Coronary artery (tissue), 2 donors: ENCODE data around the gene DPH5.

Source experiments
- DNase-seq: peaks from one replicate; pipeline ENCODE4 v3.0.0-alpha.2; 2017; ENCODE audit warnings: low spot score
- H3K27ac ChIP-seq, 2 donors: fragments of 200-600 bp; sonication (generic); one replicate each; pipeline ENCODE4 v1.5.1; 2016 to 2019
- H3K4me3 ChIP-seq: fragments of 200-600 bp; sonication (generic); 2 replicates; pipeline ENCODE4 v1.5.1; 2016; ENCODE audit warnings: mild to moderate bottlenecking, moderate library complexity
- TF ChIP-seq, protein P1 (sequence below): fragments of 200-600 bp; sonication (generic); IDR thresholded peaks from one replicate; pipeline ENCODE4 v1.5.1; 2019; ENCODE audit warnings: antibody characterized with exemption

DPH5 gene

DNA sequence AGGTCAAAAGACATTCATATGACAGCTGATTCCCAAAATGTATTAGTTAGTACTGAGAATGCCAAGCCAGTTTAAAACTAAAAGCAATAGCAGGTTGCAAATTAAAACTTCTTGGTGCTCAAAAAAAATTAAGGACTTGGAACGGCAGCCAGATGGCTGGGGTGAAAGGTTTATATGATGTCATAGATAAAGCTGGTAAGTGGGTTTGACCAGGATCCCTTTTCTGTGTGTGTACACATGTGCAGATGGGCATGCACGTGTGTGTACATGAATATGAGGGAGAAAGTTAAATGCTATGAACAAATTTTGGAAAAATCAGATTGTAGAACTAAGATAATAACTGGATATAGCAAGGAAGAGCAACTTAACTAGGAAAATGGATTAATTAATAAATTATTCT is 39.1 kb upstream of the DPH5 start:
- no peak for DNase-seq
- TF ChIP-seq, protein P1, sequence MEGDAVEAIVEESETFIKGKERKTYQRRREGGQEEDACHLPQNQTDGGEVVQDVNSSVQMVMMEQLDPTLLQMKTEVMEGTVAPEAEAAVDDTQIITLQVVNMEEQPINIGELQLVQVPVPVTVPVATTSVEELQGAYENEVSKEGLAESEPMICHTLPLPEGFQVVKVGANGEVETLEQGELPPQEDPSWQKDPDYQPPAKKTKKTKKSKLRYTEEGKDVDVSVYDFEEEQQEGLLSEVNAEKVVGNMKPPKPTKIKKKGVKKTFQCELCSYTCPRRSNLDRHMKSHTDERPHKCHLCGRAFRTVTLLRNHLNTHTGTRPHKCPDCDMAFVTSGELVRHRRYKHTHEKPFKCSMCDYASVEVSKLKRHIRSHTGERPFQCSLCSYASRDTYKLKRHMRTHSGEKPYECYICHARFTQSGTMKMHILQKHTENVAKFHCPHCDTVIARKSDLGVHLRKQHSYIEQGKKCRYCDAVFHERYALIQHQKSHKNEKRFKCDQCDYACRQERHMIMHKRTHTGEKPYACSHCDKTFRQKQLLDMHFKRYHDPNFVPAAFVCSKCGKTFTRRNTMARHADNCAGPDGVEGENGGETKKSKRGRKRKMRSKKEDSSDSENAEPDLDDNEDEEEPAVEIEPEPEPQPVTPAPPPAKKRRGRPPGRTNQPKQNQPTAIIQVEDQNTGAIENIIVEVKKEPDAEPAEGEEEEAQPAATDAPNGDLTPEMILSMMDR = no peak
- Histone ChIP-seq H3K27ac (no peak overlapping the region), H3K4me3 (no peak overlapping the region)

DNA sequence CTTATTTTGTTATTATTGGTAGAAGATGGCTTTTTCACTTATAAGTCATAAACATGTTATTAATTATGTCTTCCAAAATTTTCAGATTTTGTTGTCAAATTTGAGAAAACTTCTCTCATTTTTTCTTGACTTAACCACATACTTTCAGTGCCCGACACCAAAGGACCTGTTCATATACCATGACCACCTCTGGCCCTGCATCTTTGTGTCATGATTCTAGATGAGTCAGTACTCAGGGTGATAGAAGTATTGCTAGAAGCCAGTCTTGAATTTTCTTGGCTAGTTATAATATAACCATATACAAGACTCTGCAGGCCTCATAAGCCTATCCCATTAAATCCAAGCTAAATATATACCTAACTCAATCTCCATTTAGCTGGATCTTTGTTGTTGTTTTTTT is 35.4 kb upstream of the DPH5 start:
- TF ChIP-seq, protein P1 = no peak
- Histone ChIP-seq H3K27ac (no peak overlapping the region), H3K4me3 (no peak overlapping the region)
- no peak for DNase-seq

DNA sequence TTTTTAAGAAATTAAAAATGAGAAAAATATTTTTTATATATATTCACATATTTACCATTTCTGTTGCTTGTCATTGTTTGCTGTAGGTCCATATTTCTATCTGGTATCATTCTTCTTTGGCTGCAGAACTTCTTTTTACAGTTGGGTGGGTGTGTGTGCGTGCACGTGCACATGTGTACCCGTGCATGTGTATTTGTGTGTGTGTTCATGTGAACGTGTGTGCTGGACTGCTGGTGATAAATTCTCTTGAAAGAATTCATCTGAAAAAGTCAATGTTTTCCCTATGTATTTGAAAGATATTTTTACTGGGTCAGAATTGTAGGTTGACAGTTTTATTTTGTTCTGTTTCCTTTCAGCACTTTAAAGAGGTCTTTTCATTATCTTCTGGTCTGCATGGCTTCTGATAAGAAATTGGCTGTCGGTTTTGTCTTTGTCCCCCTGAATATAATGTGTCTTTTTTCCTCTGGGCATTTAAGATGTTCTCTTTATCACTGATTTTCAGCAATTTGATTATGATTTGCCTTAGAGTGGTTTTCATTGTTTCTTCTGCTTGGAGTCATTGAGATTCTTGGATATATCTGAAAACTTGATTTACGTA is 34.5 kb upstream of the DPH5 start:
- TF ChIP-seq, protein P1 = no peak
- Histone ChIP-seq H3K27ac (no peak overlapping the region), H3K4me3 (no peak overlapping the region)
- DNase-seq = no peak

DNA sequence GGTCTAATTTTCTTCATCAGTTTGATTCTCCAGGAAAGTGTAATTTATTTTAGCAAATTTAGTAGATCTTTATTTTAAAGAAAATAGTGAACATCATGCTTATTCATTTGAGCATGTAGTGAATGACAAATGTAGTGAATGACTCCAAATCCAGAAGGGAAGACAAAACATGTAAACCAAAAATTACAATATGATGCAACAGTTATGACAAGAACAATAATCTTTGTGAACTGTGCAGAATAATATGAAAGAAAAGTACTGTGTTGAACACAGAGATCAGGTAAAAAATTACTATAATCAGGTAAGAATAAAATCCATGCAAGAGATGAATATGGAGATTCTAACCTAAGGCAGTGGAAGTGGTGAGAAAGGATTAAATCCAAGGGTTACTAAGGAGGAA is 30.0 kb upstream of the DPH5 start:
- DNase-seq = no peak
- TF ChIP-seq, protein P1 = no peak
- no peak overlapping the region for H3K27ac ChIP-seq
- no peak overlapping the region for H3K4me3 ChIP-seq

DNA sequence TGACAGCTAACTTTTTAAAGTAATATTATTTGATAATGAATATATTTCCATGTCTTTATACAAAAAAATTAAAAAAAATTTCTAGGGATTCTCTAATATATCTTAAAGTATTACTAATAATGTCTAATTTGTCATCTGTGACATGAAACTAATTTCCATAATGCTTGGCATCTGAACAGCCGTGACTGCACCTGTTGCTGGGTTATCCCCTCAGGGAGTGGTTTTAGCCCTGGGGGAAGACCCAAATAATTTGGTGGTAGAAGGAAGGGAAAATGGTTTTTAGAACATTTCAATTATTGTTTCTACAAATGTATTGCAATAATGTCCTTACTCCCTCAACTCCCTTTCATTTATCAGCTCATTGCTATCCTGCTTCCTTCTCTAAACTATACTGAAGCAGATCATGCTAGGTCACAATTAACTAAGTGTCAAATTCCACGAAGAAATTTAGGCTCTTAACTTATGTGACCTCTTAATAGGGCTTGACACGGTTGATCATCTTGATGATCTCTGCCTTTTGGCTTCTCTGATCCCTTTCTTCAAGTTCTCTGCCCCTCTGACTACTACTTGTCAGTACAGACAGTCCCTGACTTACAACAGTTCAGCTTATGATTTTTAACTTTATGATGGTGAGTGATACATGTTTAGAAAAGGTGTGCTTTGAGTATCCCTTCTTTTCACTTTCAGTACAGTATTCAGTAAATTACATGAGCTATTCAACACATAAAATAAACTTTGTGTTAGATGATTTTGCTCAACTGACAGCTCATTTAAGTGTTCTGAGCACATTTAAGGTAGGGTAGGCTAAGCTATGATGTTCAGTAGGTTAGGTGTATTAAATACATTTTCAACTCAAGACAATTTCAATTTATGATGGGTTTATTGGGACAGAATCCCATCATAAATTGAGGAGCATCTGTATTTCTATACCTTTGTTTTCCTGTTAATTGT is 26.4 kb upstream of the DPH5 start:
- TF ChIP-seq, protein P1 = no peak
- DNase-seq = no peak
- Histone ChIP-seq H3K4me3 (no peak overlapping the region), H3K27ac (no peak overlapping the region)

DNA sequence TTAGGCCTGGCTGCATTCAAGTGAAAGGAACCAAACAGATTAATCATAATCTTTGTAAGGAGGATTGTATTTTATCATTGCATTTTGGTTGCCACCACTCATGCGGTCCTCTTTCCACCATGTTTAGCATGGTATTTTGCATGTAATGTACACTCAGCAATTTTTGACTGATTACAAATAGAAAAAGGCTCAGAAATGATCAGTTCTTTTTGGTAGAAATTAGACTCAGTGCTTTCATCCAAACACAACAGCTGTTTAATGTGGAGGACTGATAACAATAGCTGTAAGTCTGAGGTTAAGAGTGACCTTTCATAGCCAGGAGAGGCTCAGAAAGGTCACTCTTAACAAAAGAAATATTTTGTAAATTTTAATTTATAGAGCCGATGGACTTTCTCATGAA is 25.3 kb upstream of the DPH5 start:
- no peak overlapping the region for H3K27ac ChIP-seq
- DNase-seq = no peak
- TF ChIP-seq, protein P1 = no peak
- no peak overlapping the region for H3K4me3 ChIP-seq

DNA sequence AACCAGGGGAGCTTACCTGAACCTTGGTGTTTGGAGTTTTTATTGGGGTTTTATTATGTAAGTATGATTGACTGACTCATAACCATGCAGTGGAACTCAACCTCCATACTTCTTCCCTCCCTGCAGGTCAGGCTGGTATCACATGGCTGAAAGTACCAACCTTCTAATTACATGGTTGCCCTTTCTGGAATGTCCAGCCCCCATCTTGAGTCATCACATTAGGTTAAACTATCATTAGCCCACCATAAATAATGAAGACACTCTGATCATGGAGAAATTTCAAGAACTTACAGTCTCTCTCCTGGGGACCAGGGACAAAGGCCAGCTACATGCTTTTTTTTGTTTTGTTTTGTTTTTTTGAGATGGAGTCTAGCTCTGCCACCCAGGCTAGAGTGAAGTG is 19.2 kb upstream of the DPH5 start:
- H3K27ac ChIP-seq = no peak overlapping the region
- no peak for DNase-seq
- TF ChIP-seq, protein P1 = no peak
- H3K4me3 ChIP-seq = no peak overlapping the region
